HCT116 (cell line): ENCODE results near the gene LCE1A. TPM values are rescaled to one million over a fixed set of nuclear protein-coding genes. Genes with fewer than 3 reads are reported as not detected.

Experiments
- ATAC-seq: fragments of 200-7000 bp; cut with Tn5 transposase; 2 replicates; pipeline ENCODE4 v1.9.1; 2020; ENCODE audit warnings: mild to moderate bottlenecking, moderate library complexity
- BruUV-seq: library from RNA; stranded (reverse); fragments of 400-500 nt; replicated peaks from 2 replicates; lab custom pipeline; 2021; lab: Mats Ljungman, UMichigan
- CTCF ChIA-PET: fragments of 300-600 bp; sonication (Branson Sonifier 250); formaldehyde crosslinking; loops from one replicate; lab custom pipeline; 2021; ENCODE audit warnings: antibody characterized with exemption; lab: Charles Lee
- POLR2A ChIA-PET: fragments of 300-600, 350-600 bp; sonication (Branson Sonifier 250); formaldehyde crosslinking; loops from one replicate; lab custom pipeline; 2021; ENCODE audit warnings: antibody characterized with exemption; lab: Charles Lee
- RAD21 ChIA-PET, 2 experiments: fragments of 300-600 bp; sonication (Branson Sonifier 250); formaldehyde crosslinking; loops; one replicate each; lab custom pipeline; 2023; ENCODE audit warnings: low total read pairs in 2 of 2; ENCODE audit not compliant: uncharacterized antibody in 2 of 2, unreplicated experiment in 2 of 2, low non-redundant PET in 1 of 2; lab: Charles Lee
- DNase-seq: peaks from one replicate; pipeline ENCODE4 v3.0.0-alpha.2; 2010; ENCODE audit warnings: low read depth, low spot score
- H2AFZ ChIP-seq: fragments of 200-600 bp; shearing (Covaris generic), sonication (generic); 2 replicates; pipeline ENCODE4 v1.6.1; 2017; ENCODE audit warnings: low read depth, mixed run types, mixed read lengths, antibody characterized with exemption, low read length; ENCODE audit not compliant: poor library complexity, severe bottlenecking
- H3K27ac ChIP-seq: 2 replicates; pipeline ENCODE4 v1.5.1; 2012; ENCODE audit warnings: low read depth, low read length
- H3K27me3 ChIP-seq: fragments of 200-600 bp; sonication (generic); 2 replicates; pipeline ENCODE4 v1.6.1; 2016; ENCODE audit warnings: mixed run types, low read length, mixed read lengths; ENCODE audit not compliant: insufficient read depth
- H3K36me3 ChIP-seq, 2 experiments: fragments of 200-500 bp in 1 of 2; fragments of 200-600 bp in 1 of 2; sonication (Bioruptor generic) in 1 of 2; sonication (generic) in 1 of 2; 2 replicates each; pipeline versions ENCODE4 v1.5.1 to v1.6.1; 2014 to 2016; ENCODE audit warnings: low read length in 2 of 2, inconsistent platforms in 1 of 2, mixed read lengths in 1 of 2, mixed run types in 1 of 2; ENCODE audit not compliant: insufficient read depth in 2 of 2, control insufficient read depth in 1 of 2
- H3K4me1 ChIP-seq, 2 experiments: fragments of 200-600 bp in 1 of 2; sonication (generic) in 1 of 2; 2 replicates each; pipeline versions ENCODE4 v1.5.1 to v1.6.1; 2012 to 2017; ENCODE audit warnings: low read length in 2 of 2, inconsistent platforms in 1 of 2, mild to moderate bottlenecking in 1 of 2, mixed read lengths in 1 of 2, mixed run types in 1 of 2, moderate library complexity in 1 of 2; ENCODE audit not compliant: insufficient read depth in 2 of 2, control insufficient read depth in 1 of 2
- H3K4me2 ChIP-seq: fragments of 200-600 bp; sonication (generic); 2 replicates; pipeline ENCODE4 v1.6.1; 2017; ENCODE audit warnings: mixed run types, low read length, mixed read lengths
- H3K4me3 ChIP-seq, 2 experiments: fragments of 200-600 bp in 1 of 2; sonication (generic) in 1 of 2; replicated peaks in 1 of 2; 2 replicates each; pipeline ENCODE4 v1.5.1; 2011 to 2016; ENCODE audit warnings: low read length in 2 of 2, control low read depth in 1 of 2, low read depth in 1 of 2, mild to moderate bottlenecking in 1 of 2, mixed read lengths in 1 of 2, mixed run types in 1 of 2
- H3K79me2 ChIP-seq: fragments of 200-600 bp; sonication (generic); 2 replicates; pipeline ENCODE4 v1.6.1; 2017; ENCODE audit warnings: mild to moderate bottlenecking, mixed run types, low read length, moderate library complexity, mixed read lengths; ENCODE audit not compliant: insufficient read depth
- H3K9ac ChIP-seq: fragments of 200-600 bp; sonication (generic); 2 replicates; pipeline ENCODE4 v1.6.1; 2016; ENCODE audit warnings: low read length, mixed read lengths
- H3K9me2 ChIP-seq: fragments of 200-600 bp; sonication (generic), shearing (Covaris generic); 2 replicates; pipeline ENCODE4 v1.6.1; 2017; ENCODE audit warnings: mixed run types, mild to moderate bottlenecking, moderate library complexity; ENCODE audit not compliant: insufficient read depth
- H3K9me3 ChIP-seq, 2 experiments: fragments of 200-500 bp in 1 of 2; fragments of 200-600 bp in 1 of 2; sonication (Bioruptor generic) in 1 of 2; sonication (generic) in 1 of 2; 2 replicates each; pipeline ENCODE4 v1.6.1; 2014 to 2017; ENCODE audit warnings: low read length in 2 of 2, mixed read lengths in 2 of 2, inconsistent platforms in 1 of 2, low read depth in 1 of 2, mild to moderate bottlenecking in 1 of 2, mixed run types in 1 of 2, moderate library complexity in 1 of 2; ENCODE audit not compliant: control insufficient read depth in 1 of 2, insufficient read depth in 1 of 2
- H4K20me1 ChIP-seq: fragments of 200-600 bp; sonication (generic), shearing (Covaris generic); 2 replicates; pipeline ENCODE4 v1.6.1; 2017; ENCODE audit warnings: mixed run types, mild to moderate bottlenecking, moderate library complexity; ENCODE audit not compliant: insufficient read depth
- ATF3 ChIP-seq: IDR thresholded peaks from 2 replicates; pipeline ENCODE4 v1.6.1; 2012
- ELF1 ChIP-seq: IDR thresholded peaks from 2 replicates; pipeline ENCODE4 v1.6.1; 2012; ENCODE audit warnings: low read depth, borderline replicate concordance
- EZH2 ChIP-seq: fragments of 200-600 bp; sonication (generic); IDR thresholded peaks from 2 replicates; pipeline ENCODE4 v1.6.1; 2017; ENCODE audit warnings: antibody characterized with exemption, mixed run types
- EZH2phosphoT487 ChIP-seq: fragments of 200-600 bp; IDR thresholded peaks from 2 replicates; pipeline ENCODE4 v1.6.1; 2018; ENCODE audit warnings: antibody characterized with exemption, borderline replicate concordance
- POLR2A ChIP-seq: IDR thresholded peaks from 2 replicates; pipeline ENCODE4 v1.7.0; 2011; ENCODE audit warnings: borderline replicate concordance; ENCODE audit not compliant: insufficient read depth, insufficient read length; ENCODE audit errors: extremely low read depth
- POLR2AphosphoS5 ChIP-seq: IDR thresholded peaks from 2 replicates; pipeline ENCODE4 v1.6.1; 2011; ENCODE audit warnings: mild to moderate bottlenecking, low read depth, low read length, moderate library complexity
- RAD21 ChIP-seq: IDR thresholded peaks from 2 replicates; pipeline ENCODE4 v1.6.1; 2012; ENCODE audit warnings: low read depth, mild to moderate bottlenecking
- SIN3A ChIP-seq: IDR thresholded peaks from 2 replicates; pipeline ENCODE4 v1.6.1; 2012; ENCODE audit warnings: low read depth
- TCF7L2 ChIP-seq: IDR thresholded peaks from 2 replicates; pipeline ENCODE4 v1.7.0; 2011; ENCODE audit warnings: borderline replicate concordance, inconsistent platforms; ENCODE audit not compliant: insufficient read depth, insufficient read length; ENCODE audit errors: extremely low read depth
- ZNF274 ChIP-seq: fragments of 200-500 bp; sonication (Bioruptor generic); IDR thresholded peaks from 2 replicates; pipeline ENCODE4 v1.6.1; 2014; ENCODE audit warnings: mild to moderate bottlenecking, low read depth, low read length, inconsistent platforms
- intact Hi-C: fragments of 100-400 bp; cut with micrococcal nuclease; formaldehyde crosslinking; loops from 2 replicates; pipeline ENCODE4 v1.10.0; 2022
- total RNA-seq: library from RNA; stranded (reverse); gene quantifications from one replicate; pipeline ENCODE4 v1.2.1, GENCODE V29; 2021; ENCODE audit not compliant: unreplicated experiment
- TF ChIP-seq, protein P1 (sequence below): IDR thresholded peaks from 2 replicates; pipeline ENCODE4 v1.6.1; 2012; ENCODE audit warnings: low read depth
- TF ChIP-seq, protein P2 (sequence below): IDR thresholded peaks from 2 replicates; pipeline ENCODE4 v1.6.1; 2012

LCE1A gene
- total RNA-seq, 1 experiment from 2014 or later: not detected

GRCh38 chr1:152866321-152866720, 39.0 kb downstream of the LCE1A start:
- DNase-seq: no peak
- Histone ChIP-seq H3K4me2 (no peak overlapping the region), H3K79me2 (no peaks in the 10 kb centered on the region), H2AFZ (no peak overlapping the region), H3K36me3 (no peaks in the 10 kb centered on the region), H3K4me1 (no peaks in the 10 kb centered on the region), H3K9me3 (no peaks in the 10 kb centered on the region), H3K4me3 (no peak overlapping the region), H4K20me1 (no peaks in the 10 kb centered on the region; the same call in 1 of the 2 replicates), H3K27me3 (peaks cover 12% of the 10 kb centered on the region; the same call in 1 of the 2 replicates), H3K9me2 (no peaks in the 10 kb centered on the region), H3K27ac (no peak overlapping the region), H3K9ac (no peak overlapping the region)
- intact Hi-C loops: no loop called here
- BruUV-seq: no TSS peak
- TF ChIP-seq EZH2 (no peak), POLR2AphosphoS5 (no peak), SIN3A (no peak), POLR2A (no peak), TCF7L2 (no peak), RAD21 (no peak), ATF3 (no peak), EZH2phosphoT487 (no peak), ELF1 (no peak), ZNF274 (no peak)
- TF ChIP-seq, protein P1, sequence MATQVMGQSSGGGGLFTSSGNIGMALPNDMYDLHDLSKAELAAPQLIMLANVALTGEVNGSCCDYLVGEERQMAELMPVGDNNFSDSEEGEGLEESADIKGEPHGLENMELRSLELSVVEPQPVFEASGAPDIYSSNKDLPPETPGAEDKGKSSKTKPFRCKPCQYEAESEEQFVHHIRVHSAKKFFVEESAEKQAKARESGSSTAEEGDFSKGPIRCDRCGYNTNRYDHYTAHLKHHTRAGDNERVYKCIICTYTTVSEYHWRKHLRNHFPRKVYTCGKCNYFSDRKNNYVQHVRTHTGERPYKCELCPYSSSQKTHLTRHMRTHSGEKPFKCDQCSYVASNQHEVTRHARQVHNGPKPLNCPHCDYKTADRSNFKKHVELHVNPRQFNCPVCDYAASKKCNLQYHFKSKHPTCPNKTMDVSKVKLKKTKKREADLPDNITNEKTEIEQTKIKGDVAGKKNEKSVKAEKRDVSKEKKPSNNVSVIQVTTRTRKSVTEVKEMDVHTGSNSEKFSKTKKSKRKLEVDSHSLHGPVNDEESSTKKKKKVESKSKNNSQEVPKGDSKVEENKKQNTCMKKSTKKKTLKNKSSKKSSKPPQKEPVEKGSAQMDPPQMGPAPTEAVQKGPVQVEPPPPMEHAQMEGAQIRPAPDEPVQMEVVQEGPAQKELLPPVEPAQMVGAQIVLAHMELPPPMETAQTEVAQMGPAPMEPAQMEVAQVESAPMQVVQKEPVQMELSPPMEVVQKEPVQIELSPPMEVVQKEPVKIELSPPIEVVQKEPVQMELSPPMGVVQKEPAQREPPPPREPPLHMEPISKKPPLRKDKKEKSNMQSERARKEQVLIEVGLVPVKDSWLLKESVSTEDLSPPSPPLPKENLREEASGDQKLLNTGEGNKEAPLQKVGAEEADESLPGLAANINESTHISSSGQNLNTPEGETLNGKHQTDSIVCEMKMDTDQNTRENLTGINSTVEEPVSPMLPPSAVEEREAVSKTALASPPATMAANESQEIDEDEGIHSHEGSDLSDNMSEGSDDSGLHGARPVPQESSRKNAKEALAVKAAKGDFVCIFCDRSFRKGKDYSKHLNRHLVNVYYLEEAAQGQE: no peak
- TF ChIP-seq, protein P2, sequence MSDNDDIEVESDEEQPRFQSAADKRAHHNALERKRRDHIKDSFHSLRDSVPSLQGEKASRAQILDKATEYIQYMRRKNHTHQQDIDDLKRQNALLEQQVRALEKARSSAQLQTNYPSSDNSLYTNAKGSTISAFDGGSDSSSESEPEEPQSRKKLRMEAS: no peak
- ChIA-PET CTCF (interaction anchor here (0.9 kb wide), 1 partner anchor 327 kb away, joined by 6 read pairs; no protein-coding TSS in a partner anchor), POLR2A (no interaction called here), RAD21 (no interaction called here)
- ATAC-seq: no peak
